Measurements from ENCODE around the gene ANKH.

Gene ANKH

GRCh38 chr5:14730881-14731280 is 140.7 kb downstream of the ANKH start:
- DNase-seq = no peak

GRCh38 chr5:14730466-14730865 is 141.1 kb downstream of the ANKH start:
- no peak for DNase-seq

GRCh38 chr5:14729448-14730385 is 141.9 kb downstream of the ANKH start:
- no peak for DNase-seq

GRCh38 chr5:14728459-14728938 is 143.1 kb downstream of the ANKH start:
- DNase-seq = no peak

- no peak for DNase-seq
These were observed 143.6 kb downstream of the ANKH start for GRCh38 chr5:14727928-14728458.

- DNase-seq = peak; percentile 76
These were observed 144.1 kb downstream of the ANKH start for GRCh38 chr5:14727428-14727865.

- no peak for DNase-seq
These were observed 145.3 kb downstream of the ANKH start for GRCh38 chr5:14726066-14726838.

GRCh38 chr5:14724633-14725032 is 146.9 kb downstream of the ANKH start:
- DNase-seq = no peak

- DNase-seq = no peak
These were observed 147.9 kb downstream of the ANKH start for GRCh38 chr5:14723701-14724132.

GRCh38 chr5:14722923-14723322 is 148.7 kb downstream of the ANKH start:
- no peak for DNase-seq

- DNase-seq = no peak
These were observed 149.5 kb downstream of the ANKH start for GRCh38 chr5:14721990-14722656.

GRCh38 chr5:14720236-14720923 is 151.2 kb downstream of the ANKH start:
- no peak for DNase-seq

- no peak for DNase-seq
These were observed 152.8 kb downstream of the ANKH start for GRCh38 chr5:14718778-14719177.

- DNase-seq = no peak
These were observed 154.5 kb downstream of the ANKH start for GRCh38 chr5:14716755-14717752.

- no peak for DNase-seq
These were observed 156.1 kb downstream of the ANKH start for GRCh38 chr5:14715481-14715880.

- no peak for DNase-seq
These were observed 156.9 kb downstream of the ANKH start for GRCh38 chr5:14714706-14715105.

- DNase-seq = no peak
These were observed 157.8 kb downstream of the ANKH start for GRCh38 chr5:14713476-14714390.

- no peak for DNase-seq
These were observed 158.9 kb downstream of the ANKH start for GRCh38 chr5:14712666-14713065.

GRCh38 chr5:14712131-14712530 is 159.4 kb downstream of the ANKH start:
- DNase-seq = no peak

Data from stimulated activated CD4-positive, alpha-beta T cell treated with anti-CD3 and anti-CD28 coated beads, Interleukin-4, amount 100 ng/mL, for 1 hour (primary cell).